Stimulated activated naive CD8-positive, alpha-beta T cell treated with anti-CD3 and anti-CD28 coated beads, Interleukin-15, Interleukin-2, amounts not matched to agents 100 U/mL and 50 U/mL, for 24 hours (primary cell): ENCODE data around the gene TPGS1.
"Not testable (repeated sequence)": the region's sequence is repeated elsewhere in the genome, so short reads cannot be mapped to it uniquely, and the experiment has no call there.

Experiments
- ATAC-seq: fragments of 150-1000 bp; cut with Tn5 transposase; one replicate; pipeline ENCODE4 v1.10.0; 2021
- DNase-seq: peaks from one replicate; pipeline ENCODE4 v3.0.0; 2021

Gene TPGS1

DNA sequence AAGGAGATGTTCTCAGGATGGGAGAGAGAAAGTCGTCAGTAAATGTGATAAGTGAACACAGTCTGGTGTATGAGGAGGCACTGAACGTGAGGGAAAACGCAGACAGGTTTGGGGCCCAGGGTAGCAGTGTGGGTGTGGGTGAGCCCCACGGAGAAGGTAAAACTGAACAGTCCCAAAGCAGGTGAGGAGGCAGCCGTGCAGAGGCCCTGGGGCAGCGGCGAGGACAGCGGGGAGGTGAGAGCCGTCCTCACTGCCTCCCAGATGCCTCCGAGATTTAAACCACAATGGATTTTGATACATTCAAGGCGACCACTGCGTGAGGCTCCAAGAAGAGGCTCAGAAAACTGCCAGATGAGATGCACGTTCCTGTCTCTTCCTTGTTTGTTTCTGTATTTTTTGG is 31.9 kb upstream of the TPGS1 start:
- ATAC-seq = no peak
- DNase-seq = no peak

DNA sequence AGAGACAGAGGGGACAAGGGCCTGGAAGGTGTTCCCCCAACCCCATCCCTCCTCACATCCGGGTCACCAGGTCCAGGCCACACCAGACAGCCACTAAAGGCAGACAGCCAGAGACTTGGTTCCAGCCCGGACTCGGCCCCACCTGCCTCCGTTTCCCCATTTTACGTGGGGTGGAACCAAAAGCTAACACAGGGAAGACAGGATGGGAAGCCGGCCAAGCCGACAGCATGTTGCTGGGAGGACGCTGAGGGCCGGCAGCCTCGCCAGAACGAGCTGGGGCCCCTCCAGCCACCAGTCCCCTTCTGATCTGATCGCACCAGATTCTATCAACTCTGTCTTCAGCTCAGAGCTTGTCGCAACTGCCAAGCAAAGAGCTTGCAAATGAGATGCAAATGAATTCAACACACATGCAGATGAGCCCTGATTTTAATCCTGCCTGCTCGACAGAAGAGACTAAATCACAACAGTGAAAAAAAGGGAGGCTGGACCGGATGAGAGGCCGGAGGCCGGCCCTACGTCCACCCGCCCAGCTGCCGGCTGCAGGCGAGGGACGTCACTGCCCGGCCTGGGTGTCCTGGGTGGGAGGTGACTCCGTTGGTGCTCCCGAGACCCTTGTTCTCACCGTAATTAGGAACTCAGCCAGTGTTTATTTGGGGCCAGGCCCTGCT is 28.9 kb upstream of the TPGS1 start:
- no peak for ATAC-seq
- no peak for DNase-seq

DNA sequence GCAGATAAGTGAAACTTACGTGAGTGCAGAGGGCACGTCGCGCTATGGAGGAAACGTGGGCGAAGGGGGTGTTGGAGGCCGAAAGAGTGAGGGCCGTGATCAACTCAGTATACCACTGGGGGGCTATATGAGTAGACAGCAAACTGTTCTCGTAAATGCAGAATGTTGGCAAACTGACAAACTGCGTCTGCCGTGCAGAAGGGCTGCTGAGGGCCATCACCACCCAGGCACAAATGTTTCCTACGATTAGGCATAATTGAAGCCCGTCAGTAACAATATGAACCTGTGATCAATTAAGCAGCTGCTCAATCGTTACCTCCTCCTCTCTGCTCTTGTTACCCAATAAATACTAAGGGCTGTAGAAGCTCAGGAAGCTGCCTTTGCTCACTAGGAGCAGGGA is 28.3 kb upstream of the TPGS1 start:
- ATAC-seq (no peak), DNase-seq (no peak)

DNA sequence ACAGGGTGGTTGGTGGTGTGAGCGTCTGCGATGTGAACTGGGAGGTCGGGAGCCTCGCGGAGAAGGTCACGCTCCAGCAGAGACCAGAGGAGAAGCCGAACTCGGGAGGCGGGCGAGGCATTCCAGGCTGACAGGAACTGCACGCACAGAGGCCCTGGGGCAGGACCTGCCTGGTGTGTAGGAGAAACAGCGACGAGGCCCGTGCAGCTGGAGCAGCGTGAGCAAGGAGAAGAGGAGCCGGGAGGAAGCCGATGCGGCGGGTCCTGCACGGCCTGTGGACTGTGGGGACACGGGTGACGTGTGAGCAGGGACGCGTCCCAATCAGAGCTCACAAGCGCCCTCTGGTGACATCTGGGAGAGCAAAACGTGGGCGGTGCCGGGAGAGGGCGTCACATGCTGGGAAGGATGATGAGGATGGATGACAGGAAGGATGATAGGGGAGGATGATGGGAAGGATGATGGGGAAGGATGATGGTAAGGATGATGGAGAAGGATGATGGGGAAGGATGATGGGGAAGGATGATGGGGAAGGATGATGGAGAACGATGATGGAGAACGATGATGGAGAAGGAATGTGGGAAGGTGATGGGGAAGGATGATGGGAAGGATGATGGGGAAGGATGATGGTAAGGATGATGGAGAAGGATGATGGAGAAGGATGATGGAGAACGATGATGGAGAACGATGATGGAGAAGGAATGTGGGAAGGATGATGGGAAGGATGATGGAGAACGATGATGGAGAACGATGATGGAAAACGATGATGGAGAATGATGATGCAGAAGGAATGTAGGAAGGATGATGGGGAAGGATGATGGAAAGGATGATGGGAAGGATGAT is 27.1 kb upstream of the TPGS1 start:
- no peak for ATAC-seq
- peak; percentile 63 for DNase-seq

DNA sequence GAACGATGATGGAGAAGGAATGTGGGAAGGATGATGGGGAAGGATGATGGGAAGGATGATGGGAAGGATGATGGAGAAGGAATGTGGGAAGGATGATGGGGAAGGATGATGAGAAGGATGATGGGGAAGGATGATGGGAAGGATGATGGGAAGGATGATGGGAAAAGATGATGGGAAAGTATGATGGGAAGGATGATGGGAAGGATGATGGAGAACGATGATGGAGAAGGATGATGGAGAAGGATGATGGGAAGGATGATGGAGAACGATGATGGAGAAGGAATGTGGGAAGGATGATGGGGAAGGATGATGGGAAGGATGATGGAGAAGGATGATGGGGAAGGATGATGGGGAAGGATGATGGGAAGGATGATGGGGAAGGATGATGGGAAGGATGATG is 26.2 kb upstream of the TPGS1 start:
- not testable (repeated sequence) for DNase-seq, ATAC-seq

DNA sequence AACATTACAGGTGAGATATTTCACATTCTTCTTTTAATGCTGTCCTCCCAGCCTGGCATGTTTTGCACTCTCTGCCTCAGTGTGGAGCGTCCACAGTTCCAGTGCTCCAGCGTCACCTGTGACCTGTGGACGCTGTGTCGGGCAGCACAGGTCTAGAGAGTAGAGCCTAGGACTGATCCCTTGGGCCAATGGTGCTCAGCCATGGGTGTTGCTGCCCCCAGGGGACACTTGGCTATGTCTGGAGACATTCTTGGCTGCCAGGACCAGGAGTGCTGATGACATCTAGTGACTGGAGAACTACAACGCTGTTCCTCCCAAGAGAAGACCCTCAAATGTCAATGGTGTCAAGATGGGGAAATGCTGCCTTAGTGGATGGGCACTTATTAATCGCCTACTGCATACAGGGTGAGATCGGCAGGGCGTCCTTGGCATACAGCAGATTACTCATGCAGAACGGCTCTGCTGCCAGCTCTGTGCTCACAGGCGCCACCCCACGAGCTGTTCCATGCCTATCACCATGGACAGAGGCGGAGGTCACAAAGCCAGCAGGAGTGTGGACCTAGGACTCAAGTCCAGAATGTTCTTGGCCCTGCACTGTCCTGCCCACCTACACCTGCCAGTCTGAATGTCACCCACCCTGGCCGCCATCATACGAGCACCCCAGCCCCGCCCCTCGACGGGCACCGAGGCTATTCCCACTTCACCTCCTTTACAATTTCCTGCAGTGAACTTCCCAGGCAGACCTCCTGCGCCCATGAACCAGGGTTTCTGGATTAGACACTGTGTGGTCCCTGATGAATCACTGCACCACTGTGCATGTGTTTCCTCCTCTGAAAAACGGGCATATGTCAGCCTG is 24.9 kb upstream of the TPGS1 start:
- ATAC-seq = no peak
- DNase-seq = no peak

DNA sequence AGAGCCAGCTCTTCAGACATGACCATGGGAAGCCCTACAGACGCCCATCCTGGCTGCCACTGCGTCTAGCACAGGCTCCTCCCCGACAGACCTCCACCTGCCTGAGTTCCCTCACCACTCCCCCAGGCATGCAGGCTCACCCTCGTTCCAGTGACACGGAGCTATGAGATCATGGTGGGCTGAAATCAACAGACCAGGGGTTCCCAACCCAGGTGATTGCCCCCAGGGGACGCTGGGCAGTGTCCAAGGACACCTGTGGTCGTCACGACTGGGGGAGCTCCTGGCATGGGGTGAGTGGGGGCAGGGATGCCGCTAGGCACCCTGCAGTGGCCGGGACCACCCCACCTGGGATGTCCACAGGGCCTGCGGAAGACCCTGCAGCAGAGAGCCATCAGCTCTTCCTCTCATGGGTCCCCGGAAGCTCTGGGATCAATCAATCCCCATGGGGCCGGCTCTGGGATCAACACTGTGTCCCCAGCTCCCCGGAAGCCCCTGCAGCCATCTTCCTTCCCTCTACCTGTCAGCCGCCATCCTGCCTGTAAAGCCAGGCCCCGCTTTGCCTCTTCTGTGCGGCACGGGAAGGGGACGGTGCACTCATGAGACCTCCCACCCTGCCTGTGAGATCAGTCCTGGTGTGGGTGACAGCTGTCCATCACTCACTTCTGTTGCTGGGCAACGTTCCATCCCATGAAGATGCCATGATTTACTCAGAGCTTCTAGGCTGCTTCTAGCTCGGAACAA is 23.8 kb upstream of the TPGS1 start:
- ATAC-seq = no peak
- DNase-seq = no peak

DNA sequence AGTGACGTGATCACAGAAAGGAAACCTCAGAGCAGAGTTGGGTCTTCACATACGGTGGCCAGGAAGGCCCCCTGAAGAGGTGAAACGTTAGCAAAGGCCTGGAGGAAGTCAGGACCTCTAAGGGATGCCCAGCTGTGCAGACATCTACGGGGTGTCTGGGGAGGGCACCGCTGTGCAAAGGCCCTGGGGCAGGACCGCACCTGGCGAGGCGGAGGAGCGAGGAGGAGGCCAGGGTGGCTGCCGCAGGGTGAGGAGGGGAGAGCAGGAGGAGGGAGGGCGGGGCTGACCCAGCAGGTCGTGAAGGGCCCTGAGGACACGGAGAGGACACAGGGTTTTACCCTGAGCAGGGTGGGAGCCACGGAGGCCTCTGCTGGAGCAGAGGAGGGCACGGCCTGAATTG is 22.8 kb upstream of the TPGS1 start:
- no peak for ATAC-seq
- no peak for DNase-seq

DNA sequence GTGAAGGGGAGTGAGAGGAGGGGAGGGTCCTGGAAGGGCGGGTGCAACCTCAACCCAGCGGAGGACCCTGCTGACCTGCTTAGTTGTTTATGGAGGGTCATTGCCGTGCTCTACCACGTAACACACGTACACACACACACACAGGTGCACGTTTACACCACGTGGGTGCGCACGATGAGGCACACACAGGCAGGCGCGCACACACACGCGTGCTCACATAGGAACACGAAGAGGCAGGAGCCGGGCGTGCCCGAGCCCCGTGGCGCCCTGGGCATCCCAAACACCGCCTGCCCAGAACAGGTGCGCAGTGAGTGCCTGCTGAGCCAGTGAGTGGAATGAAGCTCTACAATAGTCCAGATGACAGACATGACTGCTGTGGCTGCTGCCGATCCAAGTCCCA is 22.2 kb upstream of the TPGS1 start:
- DNase-seq = no peak
- ATAC-seq = no peak

DNA sequence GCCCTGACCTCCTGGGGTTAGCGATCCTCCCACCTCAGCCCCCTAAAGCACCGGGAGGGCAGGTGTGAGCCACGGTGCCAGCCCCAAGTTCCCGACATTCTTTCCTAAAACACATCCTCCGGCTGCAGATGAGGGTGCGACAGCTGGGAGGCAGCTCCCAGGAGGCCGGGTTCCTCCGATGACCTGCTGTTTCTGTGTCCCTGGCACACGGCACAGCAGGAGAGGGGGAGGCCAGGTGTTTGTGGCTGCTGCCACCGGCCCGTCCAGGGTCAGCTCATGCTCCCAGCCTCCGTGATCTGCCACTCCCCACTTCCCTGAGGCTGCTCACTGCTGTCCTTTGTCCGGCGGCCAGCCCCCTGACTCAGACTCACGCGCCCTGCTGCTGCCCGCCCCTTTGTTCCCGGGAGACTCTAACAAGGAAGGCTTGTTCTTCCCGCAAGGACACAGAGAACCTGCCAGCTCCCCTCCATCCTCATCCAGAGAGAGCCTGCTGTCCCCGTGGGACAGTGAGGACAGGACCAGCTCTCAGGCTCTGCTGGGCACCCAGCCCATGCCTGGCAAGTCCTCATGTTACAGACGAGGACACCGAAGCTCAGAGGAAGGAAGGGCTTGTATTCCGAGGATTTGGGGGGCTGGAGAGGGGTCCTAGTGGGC is 21.6 kb upstream of the TPGS1 start:
- ATAC-seq (no peak), DNase-seq (no peak)

DNA sequence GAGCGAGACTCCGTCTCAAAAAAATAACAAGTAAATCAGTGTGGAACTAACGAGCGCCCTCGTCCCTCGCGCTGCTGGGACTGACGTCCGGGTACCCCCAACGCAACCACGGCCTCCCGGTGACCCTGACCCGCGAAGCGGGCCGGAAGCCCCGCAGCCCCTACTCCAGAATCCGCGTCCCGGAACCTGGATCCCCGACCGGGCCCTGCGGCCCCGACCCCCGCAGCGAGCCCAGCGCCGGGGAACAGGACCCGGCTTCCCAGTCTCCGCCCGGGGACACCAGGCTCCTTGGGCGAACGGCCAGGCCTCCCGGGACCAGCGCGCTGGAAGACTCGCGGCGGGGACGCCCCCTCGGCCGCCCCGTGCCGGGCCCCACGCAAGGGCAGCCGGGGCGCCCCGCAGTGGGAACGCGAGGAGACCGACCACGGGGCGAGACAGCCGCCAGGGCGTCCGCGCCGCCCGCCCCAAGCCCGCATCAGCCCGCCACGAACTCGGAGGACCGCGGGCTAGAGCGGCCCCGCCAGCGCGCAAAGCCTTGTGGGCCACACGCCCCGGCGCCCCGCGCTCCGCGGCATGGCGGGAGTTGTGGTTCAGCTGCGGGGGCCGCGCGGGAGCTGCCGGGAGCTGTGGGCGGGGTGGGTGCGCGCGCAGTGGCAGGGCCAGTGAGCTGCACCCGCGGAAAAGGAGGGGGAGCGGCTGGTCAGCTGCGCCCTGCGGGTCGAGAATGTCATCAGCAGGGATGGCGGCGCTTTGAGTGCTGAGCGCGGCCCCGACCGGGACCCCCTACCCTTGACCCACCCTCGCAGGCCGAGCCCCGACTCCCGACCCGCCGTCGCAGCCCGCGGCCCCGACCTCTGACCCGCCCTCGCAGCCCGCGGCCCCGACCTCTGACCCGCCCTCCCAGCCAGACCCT is 18.5 kb upstream of the TPGS1 start:
- DNase-seq = peak; percentile 96
- peak; percentile 93 for ATAC-seq

DNA sequence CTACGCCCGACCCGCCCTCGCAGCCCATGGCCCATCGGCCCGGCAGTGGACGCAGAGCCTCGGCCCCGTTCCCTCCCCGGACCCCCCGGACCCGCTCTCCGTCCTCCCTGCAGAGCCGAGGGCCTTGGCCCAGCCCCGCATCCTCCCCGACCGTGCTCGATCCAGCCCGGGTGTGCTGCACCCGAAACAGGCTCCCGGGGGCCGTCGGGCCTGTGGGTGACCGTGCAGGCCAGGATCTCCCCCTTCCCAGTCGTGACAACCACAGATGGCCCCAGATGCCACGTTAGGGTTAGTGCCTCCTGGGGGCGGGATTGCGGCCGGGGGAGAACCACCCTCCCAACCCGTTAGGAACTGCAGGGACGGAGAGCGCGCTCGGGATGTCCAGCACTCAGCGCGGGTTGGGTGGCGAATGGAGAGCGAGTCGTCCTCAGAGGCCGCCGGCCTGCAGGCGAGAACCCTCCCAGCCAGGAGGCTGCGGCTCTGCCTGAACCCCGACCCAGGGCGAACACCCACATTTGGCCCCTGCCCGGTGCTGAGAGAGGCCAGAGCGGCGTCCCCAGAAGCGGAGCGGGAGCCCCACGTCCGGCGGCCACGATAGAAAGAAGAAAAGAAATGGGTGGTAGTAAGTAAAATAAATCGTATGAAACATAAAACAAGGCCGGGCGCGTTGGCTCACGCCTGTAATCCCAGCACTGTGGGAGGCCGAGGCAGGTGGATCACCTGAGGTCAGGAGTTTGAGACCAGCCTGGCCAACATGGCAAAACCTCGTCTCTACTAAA is 17.7 kb upstream of the TPGS1 start:
- DNase-seq = no peak
- peak; percentile 6 for ATAC-seq

DNA sequence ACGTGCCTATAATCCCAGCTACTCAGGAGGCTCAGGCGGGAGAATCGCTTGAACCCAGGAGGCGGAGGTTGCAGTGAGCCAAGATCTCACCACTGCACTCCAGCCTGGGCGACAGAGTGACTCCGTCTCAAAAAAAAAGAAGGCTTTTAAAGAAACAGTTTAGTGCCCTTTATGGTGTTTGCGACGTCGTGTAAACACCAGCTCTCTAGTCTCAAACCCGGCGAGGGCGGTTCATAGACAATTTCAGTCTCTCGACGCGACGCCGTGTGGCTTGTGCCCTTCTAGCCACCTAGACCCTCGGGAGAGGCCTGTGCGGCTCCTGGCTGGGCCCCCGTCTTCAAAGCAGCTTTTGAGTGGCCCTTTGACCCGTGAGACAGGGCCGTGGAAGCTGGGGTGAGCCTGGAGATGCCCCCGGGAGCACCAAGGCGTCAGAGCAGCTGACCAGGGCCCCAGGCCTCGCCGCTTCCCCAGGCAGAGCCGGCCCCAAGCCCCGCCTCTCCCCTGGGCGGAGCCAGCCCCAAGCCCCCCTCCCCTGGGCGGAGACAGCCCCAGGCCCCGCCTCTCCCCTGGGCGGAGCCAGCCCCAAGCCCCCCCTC is 16.1 kb upstream of the TPGS1 start:
- no peak for ATAC-seq
- peak; percentile 30 for DNase-seq

DNA sequence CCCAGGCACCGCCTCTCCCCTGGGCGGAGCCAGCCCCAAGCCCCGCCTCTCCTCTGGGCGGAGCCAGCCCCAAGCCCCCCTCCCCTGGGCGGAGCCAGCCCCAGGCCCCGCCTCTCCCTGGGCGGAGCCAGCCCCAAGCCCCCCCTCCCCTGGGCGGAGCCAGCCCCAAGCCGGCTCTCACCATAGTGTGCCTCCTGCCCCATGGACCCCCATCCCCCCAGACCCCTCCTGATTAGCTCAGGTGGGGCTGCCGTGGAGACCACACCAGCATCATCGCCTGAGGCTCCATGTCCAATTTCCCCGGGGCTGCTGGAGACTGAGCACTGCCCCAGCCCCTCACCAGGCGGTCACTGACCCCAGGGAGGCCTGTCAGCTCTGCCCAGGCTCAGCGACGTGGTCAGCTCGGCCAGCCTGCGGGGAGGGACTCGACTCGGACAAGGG is 15.2 kb upstream of the TPGS1 start:
- ATAC-seq = no peak
- DNase-seq = peak; percentile 55

DNA sequence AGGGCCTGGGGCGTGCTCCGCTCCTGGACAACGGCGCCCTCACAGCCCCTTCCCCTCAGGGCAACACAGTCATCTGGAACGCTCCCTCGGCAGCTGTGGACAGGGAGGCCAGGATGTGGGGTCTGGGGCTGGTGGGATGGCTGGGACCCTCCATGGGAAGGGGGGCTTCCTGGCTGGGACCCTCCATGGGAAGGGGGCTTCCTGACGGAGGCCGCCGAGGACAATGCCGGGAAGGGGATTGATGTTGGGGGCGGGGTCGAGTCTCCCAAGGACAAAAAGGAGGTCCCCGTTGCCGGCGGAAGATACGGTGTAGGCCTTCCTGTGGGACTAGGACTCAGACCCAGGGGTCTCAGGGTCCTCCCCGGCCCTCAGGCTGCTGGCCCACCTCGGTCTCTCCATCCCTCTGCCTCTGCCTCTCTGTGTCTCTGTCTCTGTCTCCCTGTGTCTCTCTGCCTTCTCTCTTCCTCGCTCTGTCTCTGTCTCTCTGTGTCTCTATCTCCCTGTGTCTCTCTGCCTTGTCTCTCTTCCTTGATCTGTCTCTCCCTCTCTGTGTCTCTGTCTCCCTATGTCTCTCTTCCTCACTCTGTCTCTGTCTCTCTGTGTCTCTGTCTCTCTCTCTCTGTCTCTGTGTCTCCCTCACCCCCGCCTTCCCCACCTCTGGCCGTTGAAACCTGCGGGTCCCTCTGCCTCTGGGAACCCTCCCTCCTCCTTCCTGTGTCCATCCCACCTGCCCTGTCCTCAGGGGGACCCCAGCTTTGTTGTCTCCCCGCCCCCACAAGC is 13.7 kb upstream of the TPGS1 start:
- no peak for ATAC-seq
- DNase-seq = no peak

DNA sequence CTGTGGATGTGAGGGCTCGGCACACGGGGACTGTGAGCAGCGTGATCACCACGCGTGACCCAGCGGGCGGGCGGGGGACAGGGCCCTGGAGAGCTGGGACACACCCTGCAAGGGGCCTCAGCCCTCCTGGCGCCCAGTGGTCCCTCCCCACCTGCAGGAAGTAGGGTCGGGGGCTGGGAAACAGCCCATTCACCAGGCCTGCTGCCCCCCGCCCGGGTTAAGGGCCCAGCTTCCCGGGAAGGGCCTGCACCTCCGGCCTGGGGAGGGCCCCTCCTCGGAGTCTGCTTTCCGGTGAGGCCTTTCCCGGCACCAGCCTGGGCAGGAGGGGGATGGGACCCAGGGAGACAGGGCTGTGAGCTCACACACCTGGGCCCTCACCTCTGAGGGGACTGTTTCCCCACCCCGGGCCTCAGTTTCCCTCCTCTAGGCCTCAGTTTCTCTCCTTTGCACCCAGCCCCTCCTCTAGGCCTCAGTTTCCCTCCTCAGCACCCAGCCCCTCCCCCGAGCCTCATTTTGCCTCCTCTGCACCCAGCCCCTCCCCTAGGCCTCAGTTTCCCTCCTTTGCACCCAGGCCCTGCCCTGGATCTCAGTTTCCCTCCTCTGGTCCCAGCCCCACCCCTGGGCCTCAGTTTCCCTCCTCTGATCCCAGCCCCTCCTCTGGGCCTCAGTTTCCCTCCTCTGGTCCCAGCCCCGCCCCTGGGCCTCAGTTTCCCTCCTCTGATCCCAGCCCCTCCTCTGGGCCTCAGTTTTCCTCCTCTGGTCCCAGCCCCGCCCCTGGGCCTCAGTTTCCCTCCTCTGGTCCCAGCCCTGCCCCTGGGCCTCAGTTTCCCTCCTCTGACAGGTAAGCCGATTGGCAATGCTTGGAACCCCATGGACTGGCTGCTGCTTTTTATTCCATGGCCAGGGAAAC is 12.9 kb upstream of the TPGS1 start:
- no peak for ATAC-seq
- DNase-seq = no peak

DNA sequence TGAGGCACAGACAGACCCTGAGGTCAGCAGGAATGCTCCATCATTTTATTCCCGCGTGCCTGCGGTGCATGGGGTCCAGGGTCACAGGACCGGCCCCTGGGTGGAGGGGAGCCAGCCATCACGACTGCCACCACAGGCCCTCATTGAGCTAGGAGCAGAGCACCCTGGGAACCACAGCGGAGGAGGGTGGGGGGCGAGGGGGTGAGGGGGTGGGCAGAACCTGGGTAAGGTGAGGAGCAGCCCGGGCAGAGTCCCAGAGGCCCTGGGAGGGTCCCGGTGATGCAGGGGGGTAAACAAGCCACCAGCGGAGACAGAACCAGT is 12.3 kb upstream of the TPGS1 start:
- DNase-seq (no peak), ATAC-seq (peak; percentile 3)
